Lower leg skin (tissue), 3 donors: ENCODE results near the gene ATP1B4.

Experiments used
- CTCF ChIP-seq, 3 donors: fragments of 450-650 bp; IDR thresholded peaks; one replicate each; pipeline ENCODE4 v1.5.1; 2016; ENCODE audit warnings: antibody characterized with exemption in 3 of 3, mild to moderate bottlenecking in 3 of 3, moderate library complexity in 2 of 3
- POLR2A ChIP-seq, 2 donors: fragments of 450-650 bp; IDR thresholded peaks; one replicate each; pipeline ENCODE4 v1.6.1; 2016 to 2017; ENCODE audit warnings: antibody characterized with exemption in 2 of 2, mild to moderate bottlenecking in 1 of 2, moderate library complexity in 1 of 2

GRCh38 chrX:120367402-120368109 lies 5.7 kb downstream of the ATP1B4 start:
- TF ChIP-seq CTCF (IDR thresholded peaks at IDR 0.05) = no peak
- no peak for TF ChIP-seq POLR2A (IDR thresholded peaks at IDR 0.05)
